A549 (cell line): Measurements from ENCODE around the gene GLIPR2.

ENCODE experiments used
- EP300 ChIP-seq, 2 experiments: fragments of >200 bp; sonication (Bioruptor Twin); formaldehyde crosslinking; IDR thresholded peaks; 2 replicates in 1 of 2; 3 replicates in 1 of 2; pipeline ENCODE4 v1.6.1; 2016 to 2017
- SMC3 ChIP-seq: fragments of >200 bp; sonication (Bioruptor Twin); formaldehyde crosslinking; IDR thresholded peaks from 3 replicates; pipeline ENCODE4 v1.6.1; 2018; ENCODE audit warnings: inconsistent platforms

- TF ChIP-seq EP300 (IDR thresholded peaks at IDR 0.05) (no peak), SMC3 (no peak)
These were observed 7.4 kb upstream of the GLIPR2 start for GRCh38 chr9:36129139-36129538.
